GM12892 (cell line): Measurements from ENCODE around the gene PPP3CA.

Source experiments
- POLR2A ChIP-seq: IDR thresholded peaks from 2 replicates; pipeline ENCODE4 v1.6.1; 2011; ENCODE audit warnings: low read depth, low read length, control low read depth
- POLR2AphosphoS5 ChIP-seq: IDR thresholded peaks from 2 replicates; pipeline ENCODE4 v1.6.1; 2011; ENCODE audit warnings: low read depth, low read length, control low read depth

DNA sequence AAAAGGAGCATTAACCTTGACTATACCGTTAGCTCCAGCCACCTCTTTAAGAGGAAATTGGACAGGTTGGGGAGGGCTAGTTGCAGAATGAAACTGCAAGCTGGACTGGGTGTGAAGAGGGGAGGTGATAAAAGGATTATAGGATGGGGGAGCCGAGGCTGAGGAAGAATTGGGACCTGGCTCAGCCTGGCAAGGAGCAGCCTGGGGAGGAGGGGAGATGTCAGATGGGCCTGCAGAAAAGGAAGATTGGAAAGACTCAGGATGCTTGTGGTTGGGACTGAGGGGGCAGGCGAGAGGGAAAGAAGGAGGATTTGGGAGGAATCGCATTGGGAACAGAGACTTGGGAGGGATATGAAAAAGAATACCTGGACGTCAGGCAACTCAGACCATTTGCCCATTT lies 351.7 kb downstream of the PPP3CA start:
- TF ChIP-seq POLR2A, result no peak
- no peak for TF ChIP-seq POLR2AphosphoS5
